Measurements from ENCODE around the gene ELF2.
"Not testable (repeated sequence)": the region's sequence is repeated elsewhere in the genome, so short reads cannot be mapped to it uniquely, and the experiment has no call there.

The ELF2 gene

DNA sequence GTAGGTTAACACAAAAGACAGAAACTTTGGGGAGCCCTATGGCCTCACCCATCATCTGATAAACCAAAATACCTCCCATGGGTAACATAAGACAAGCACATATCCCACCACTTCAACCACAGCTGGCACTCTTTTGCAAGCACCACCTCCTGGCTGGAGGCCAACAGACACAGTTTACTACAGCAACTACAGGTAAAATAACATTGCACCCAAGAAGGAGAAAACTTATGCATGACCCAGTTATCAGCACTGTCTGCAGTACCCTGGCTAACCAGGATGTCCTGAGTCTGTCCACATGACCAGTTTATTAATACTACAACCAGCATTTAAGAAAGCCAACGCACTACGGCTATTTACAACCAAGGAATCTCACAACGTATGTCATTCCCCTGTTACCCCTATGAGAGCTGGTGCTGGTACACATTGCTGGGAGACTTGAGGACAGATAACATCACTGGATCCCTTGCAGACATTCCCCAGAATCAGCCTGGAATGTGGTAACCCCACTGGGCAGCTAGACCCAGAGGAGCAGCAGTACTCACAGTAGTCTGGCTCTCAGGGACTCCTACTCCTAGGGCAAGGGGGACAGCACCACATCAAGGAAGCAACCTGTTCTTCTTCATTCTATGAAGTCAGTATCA is 32.0 kb downstream of the ELF2 start:
- DNase-seq (ENCODE audit: extremely low read depth in 1 of 2, low read depth in 1 of 2), result no peak

GRCh38 chr4:139144161-139144859 is 32.7 kb downstream of the ELF2 start:
- no peak for DNase-seq (ENCODE audit: extremely low read depth in 1 of 2, low read depth in 1 of 2)

DNA sequence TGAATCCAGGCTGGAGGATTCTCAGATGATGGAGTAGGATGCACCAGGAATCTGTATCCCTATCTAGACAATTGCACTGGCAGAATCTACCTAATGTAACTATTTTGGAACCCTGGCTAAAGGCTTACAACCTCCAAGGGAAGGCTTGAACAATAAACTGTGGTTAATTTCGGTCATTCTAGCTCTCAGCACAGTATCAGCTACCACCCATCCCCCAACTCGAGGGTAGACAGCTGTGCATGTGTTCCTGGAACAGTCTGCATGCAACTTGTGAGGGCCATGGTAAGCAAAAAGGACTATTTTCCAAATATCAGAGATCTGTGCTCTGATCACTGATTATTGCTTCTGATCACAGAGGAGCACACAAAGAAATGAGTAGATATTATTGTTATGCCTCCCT is 34.0 kb downstream of the ELF2 start:
- no peak for DNase-seq (ENCODE audit: extremely low read depth in 1 of 2, low read depth in 1 of 2)

DNA sequence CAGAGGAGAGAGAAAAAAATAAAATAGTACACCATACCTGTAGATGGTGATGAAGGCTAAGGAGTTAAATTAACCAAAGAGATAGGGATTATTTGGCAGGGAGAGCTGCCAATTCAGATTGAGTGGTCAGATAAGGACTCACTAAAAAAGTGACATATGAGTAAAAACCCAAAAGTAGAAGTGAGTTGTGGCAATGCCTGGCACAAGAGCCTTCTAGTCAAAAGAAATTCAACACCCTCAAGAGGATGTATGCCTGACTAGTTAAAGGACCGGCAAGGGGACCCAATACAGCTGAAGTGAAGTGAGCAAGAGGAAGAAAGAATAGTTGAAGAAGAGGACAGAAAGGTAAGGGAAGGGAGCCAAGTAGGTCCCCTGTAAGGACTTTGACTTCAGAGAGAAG is 34.9 kb downstream of the ELF2 start:
- no peak for DNase-seq (ENCODE audit: extremely low read depth in 1 of 2, low read depth in 1 of 2)

DNA sequence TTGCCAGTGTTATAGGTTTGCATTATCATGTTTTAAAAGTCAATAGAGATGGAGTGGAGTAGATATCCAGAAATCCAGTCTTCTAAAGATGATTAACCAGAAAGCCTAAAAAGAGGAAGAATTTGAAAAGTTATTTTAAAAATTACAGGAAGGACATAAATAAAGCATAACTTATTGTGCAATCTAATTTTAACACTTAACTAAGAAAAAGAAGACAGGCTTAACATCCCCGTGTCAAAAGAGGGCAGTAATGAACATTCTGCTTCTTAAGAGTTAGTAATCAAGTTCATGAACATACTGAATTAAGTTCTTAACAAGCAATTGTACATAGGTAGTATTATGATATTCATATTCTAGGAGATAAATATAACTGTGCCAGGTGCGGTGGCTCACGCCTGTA is 39.3 kb downstream of the ELF2 start:
- DNase-seq (ENCODE audit: extremely low read depth in 1 of 2, low read depth in 1 of 2), result no peak

GRCh38 chr4:139134403-139134802 is 42.6 kb downstream of the ELF2 start:
- DNase-seq (ENCODE audit: extremely low read depth in 1 of 2, low read depth in 1 of 2), result no peak

DNA sequence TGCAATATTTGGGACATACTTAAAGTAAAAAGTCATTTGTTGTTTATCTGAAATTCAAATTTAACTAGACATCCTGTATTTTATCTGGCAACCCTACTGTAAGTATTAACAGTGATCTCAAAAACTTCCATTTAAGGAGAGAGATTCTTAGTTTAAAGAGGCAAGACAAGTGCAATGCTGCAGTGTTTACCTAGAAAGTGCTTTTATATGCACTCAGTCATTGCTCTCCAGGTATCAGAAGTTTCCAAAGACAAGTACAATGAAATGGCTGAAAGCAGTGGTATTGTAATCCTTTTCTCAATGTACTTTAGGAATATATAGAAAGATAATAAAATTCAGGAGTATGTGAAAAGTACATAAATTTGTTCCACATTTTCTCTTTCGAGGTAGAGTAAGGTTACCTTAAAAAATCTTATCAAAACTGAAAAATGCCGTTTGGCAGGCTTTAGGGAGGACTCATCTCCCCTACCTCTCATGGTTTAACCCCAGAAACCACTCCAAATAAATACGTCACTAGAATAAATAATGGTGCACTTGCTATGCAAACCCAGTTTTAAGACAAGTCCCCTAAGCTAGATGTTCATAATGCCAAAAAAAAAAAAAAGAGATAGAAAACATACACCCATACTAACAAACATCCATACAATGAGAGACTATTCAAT is 45.7 kb downstream of the ELF2 start:
- DNase-seq (ENCODE audit: extremely low read depth in 1 of 2, low read depth in 1 of 2), result no peak

DNA sequence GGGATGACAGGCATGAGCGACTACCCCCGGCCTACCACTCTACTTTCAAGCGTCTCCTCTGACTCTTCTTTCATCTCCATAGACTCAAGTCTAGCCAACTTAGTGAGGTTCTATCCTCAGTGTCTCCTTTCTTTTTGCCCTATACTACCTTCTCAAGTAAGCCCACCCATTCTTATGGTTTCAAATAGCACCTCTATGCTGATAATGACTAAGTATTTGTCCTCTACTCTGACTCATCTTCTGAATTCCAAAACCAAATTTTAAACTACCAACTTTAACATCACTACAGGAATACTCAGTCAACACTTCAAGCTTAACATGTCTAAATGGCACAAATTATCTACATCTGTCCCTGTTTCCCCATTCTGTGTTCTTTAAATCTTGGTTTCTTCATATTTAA is 47.8 kb downstream of the ELF2 start:
- DNase-seq (ENCODE audit: extremely low read depth in 1 of 2, low read depth in 1 of 2), result no peak

GRCh38 chr4:139126898-139127297 is 50.1 kb downstream of the ELF2 start:
- no peak for DNase-seq (ENCODE audit: extremely low read depth in 1 of 2, low read depth in 1 of 2)

- no peak for DNase-seq (ENCODE audit: extremely low read depth in 1 of 2, low read depth in 1 of 2)
Measured at GRCh38 chr4:139123910-139124309, 53.1 kb downstream of the ELF2 start.

- DNase-seq (ENCODE audit: extremely low read depth in 1 of 2, low read depth in 1 of 2), result no peak
Measured at GRCh38 chr4:139118365-139118764, 58.7 kb downstream of the ELF2 start.

DNA sequence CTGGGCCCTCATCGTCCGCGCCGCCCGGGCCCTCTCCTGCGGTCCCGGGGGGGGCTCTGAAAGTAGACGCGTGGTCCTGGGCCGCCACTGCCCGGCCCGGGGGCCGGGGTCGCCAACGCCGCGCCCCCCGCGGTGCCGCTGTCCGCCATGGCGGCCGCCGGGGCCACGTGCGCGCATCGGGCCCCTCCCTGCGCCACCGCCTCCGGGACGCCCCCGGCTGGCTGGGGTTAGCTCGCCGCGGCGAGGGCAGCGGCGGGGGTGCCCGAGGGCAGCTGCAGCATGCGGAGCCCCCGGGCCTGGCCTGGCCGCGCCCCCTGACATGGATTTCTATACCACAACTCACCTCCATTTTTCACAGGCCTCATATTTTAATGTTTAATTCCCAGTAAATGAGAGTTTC is 61.8 kb downstream of the ELF2 start:
- DNase-seq (ENCODE audit: extremely low read depth in 1 of 2, low read depth in 1 of 2), result no peak

DNA sequence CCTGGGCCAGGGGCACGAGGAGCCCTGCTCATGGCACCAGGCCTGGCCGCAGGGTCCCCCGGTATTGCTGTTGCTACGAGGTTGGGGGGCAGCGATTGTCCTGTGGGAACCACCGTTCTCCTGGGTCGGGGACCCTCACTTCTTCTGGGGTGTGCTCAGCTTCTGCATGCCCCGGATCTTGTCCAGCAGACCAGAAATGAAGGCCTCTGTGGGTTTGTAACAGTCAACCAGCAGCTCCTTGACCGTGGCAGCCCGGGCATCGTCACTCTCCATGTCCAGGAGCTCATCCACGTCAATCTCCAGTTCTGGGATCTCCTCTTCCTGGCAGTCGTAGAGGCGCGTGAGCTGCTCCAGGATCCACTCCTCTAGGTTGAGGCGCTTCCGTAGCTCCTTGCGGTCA is 62.2 kb downstream of the ELF2 start:
- DNase-seq (ENCODE audit: extremely low read depth in 1 of 2, low read depth in 1 of 2), result not testable (repeated sequence)

DNA sequence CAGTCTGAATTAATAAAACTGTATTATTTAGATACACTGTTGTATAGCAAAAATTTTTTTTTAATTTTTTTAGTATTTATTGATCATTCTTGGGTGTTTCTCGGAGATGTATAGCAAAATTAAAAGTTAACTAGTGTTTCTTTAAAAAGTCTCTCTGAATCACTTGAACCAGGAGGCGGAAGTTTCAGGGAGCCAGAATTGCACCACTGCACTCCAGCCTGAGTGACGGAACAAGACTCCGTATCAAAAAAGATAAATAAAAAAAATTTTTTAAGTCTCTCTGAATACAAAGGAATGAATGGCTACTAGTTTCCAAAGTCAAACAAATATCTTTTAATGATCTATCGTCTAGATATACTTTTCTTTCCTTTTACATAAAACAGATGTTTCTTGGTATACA is 64.4 kb downstream of the ELF2 start:
- DNase-seq (ENCODE audit: extremely low read depth in 1 of 2, low read depth in 1 of 2), result no peak

GRCh38 chr4:139108567-139109128 is 68.4 kb downstream of the ELF2 start:
- DNase-seq (ENCODE audit: extremely low read depth in 1 of 2, low read depth in 1 of 2), result no peak

GRCh38 chr4:139099366-139099982 is 77.5 kb downstream of the ELF2 start:
- peak; percentile 29 to 57 for DNase-seq (ENCODE audit: extremely low read depth in 1 of 2, low read depth in 1 of 2)

GRCh38 chr4:139092271-139092670 is 84.7 kb downstream of the ELF2 start:
- no peak for DNase-seq (ENCODE audit: extremely low read depth in 1 of 2, low read depth in 1 of 2)

- no peak for DNase-seq (ENCODE audit: extremely low read depth in 1 of 2, low read depth in 1 of 2)
Measured at GRCh38 chr4:139085141-139085540, 91.9 kb downstream of the ELF2 start.

DNA sequence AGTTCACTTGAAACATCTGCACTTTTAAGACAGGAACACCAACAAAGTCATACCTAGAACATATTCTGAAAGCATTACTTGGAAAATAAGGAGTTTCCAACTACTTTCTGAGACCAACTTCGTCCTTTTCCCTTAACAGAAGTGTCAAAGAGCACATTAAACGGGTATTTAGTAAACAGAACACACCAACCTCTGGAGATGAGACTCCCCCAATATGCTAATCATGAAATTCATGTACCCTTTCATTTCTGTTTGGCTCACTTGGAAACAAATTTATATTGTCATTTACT is 92.3 kb downstream of the ELF2 start:
- no peak for DNase-seq (ENCODE audit: extremely low read depth in 1 of 2, low read depth in 1 of 2)

- DNase-seq (ENCODE audit: extremely low read depth in 1 of 2, low read depth in 1 of 2), result peak; percentile 70 to 80
Measured at GRCh38 chr4:139083956-139084803, 92.8 kb downstream of the ELF2 start.

DNA sequence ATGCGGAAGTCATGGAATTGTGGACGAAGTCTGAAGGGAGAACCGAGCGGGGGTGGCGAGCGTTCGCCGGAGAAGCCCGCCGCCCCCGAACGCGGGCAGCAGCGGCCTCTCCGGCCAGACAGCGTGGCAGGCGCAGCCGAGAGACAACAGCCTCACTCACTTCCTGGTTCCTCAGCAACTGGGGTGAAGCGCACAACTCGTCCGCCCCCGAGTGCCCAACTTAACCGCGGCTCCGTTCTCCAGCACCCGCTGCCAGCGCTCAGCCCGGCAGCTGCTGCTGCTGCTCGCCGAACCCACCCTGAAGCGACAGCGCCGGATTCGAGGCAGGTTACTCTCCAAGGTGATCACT is 93.4 kb downstream of the ELF2 start:
- DNase-seq (ENCODE audit: extremely low read depth in 1 of 2, low read depth in 1 of 2), result peak; percentile 39 to 52
